PC-9 (cell line): ENCODE data around the gene OSBPL3. TPM values are rescaled to one million over a fixed set of nuclear protein-coding genes. Genes with fewer than 3 reads are reported as not detected.

Experiments
- BruUV-seq: library from RNA; stranded (reverse); fragments of 400-500 nt; replicated peaks from 2 replicates; lab custom pipeline; 2021; lab: Mats Ljungman, UMichigan
- CTCF ChIA-PET: fragments of 300-600 bp; sonication (Branson Sonifier 250); formaldehyde crosslinking; loops from one replicate; lab custom pipeline; 2022; ENCODE audit warnings: antibody characterized with exemption; lab: Charles Lee
- POLR2A ChIA-PET: fragments of 300-600 bp; sonication (Branson Sonifier 250); formaldehyde crosslinking; loops from one replicate; lab custom pipeline; 2022; ENCODE audit warnings: antibody characterized with exemption; ENCODE audit not compliant: unreplicated experiment; lab: Charles Lee
- DNase-seq, 2 experiments: peaks; one replicate each; pipeline versions ENCODE4 v3.0.0 to v3.0.0-alpha.2; 2015 to 2022; ENCODE audit warnings: mixed read lengths in 1 of 2
- H2AFZ ChIP-seq: fragments of 200-600 bp; sonication (generic); 2 replicates; pipeline ENCODE4 v1.8.1; 2017; ENCODE audit warnings: antibody characterized with exemption
- H3F3A ChIP-seq: fragments of 200-600 bp; sonication (generic); 2 replicates; pipeline ENCODE4 v1.8.1; 2017; ENCODE audit warnings: antibody characterized with exemption, mild to moderate bottlenecking, low read depth; ENCODE audit not compliant: insufficient read depth
- H3K27ac ChIP-seq: fragments of 200-600 bp; sonication (generic); 2 replicates; pipeline ENCODE4 v1.6.1; 2016; ENCODE audit warnings: mixed run types
- H3K27me3 ChIP-seq: fragments of 200-600 bp; sonication (generic); 2 replicates; pipeline ENCODE4 v1.6.1; 2016; ENCODE audit warnings: low read depth, mixed run types; ENCODE audit not compliant: insufficient read depth
- H3K36me3 ChIP-seq: fragments of 200-600 bp; sonication (generic); 2 replicates; pipeline ENCODE4 v1.6.1; 2016; ENCODE audit warnings: low read depth, mixed run types
- H3K4me1 ChIP-seq: fragments of 200-600 bp; sonication (generic); replicated peaks from 2 replicates; pipeline ENCODE4 v1.6.1; 2016; ENCODE audit warnings: mixed run types; ENCODE audit not compliant: insufficient read depth
- H3K4me2 ChIP-seq: fragments of 200-600 bp; sonication (generic); 2 replicates; pipeline ENCODE4 v1.6.1; 2017; ENCODE audit warnings: mixed run types
- H3K4me3 ChIP-seq: fragments of 200-600 bp; sonication (generic); 2 replicates; pipeline ENCODE4 v1.6.1; 2016; ENCODE audit warnings: mixed run types
- H3K79me2 ChIP-seq: fragments of 200-600 bp; sonication (generic); 2 replicates; pipeline ENCODE4 v1.6.1; 2017; ENCODE audit warnings: low read depth, mixed run types
- H3K9me2 ChIP-seq: fragments of 200-600 bp; sonication (generic); 2 replicates; pipeline ENCODE4 v1.8.1; 2017; ENCODE audit warnings: mild to moderate bottlenecking; ENCODE audit not compliant: insufficient read depth
- H3K9me3 ChIP-seq: fragments of 200-600 bp; sonication (generic); 2 replicates; pipeline ENCODE4 v1.8.1; 2016; ENCODE audit warnings: low read depth; ENCODE audit not compliant: insufficient read depth
- H4K20me1 ChIP-seq: fragments of 200-600 bp; sonication (generic); 2 replicates; pipeline ENCODE4 v1.8.1; 2017; ENCODE audit not compliant: insufficient read depth
- CTCF ChIP-seq: fragments of 200-600 bp; sonication (generic); conservative IDR thresholded peaks from 2 replicates; pipeline ENCODE4 v1.6.1; 2017; ENCODE audit warnings: mixed run types, antibody characterized with exemption, mild to moderate bottlenecking, moderate library complexity
- EZH2 ChIP-seq: fragments of 200-600 bp; sonication (generic); IDR thresholded peaks from 2 replicates; pipeline ENCODE4 v1.8.0; 2017; ENCODE audit warnings: antibody characterized with exemption, low read depth
- intact Hi-C: fragments of 100-400 bp; cut with micrococcal nuclease; formaldehyde crosslinking; loops from one replicate; pipeline ENCODE4 v1.10.0; 2022; ENCODE audit not compliant: unreplicated experiment
- total RNA-seq: library from RNA; stranded (reverse); gene quantifications from 2 replicates; pipeline ENCODE4 v1.2.3, GENCODE V29; 2021

Gene OSBPL3
- total RNA-seq, 1 experiment from 2014 or later: 87.6 TPM

GRCh38 chr7:24835643-24836042 lies 144.3 kb downstream of the OSBPL3 start:
- BruUV-seq: no TSS peak
- ChIA-PET CTCF (no interaction called here), POLR2A (no interaction called here)
- peaks cover 4% of the 10 kb centered on the region for H3K36me3 ChIP-seq
- H4K20me1 ChIP-seq: no peaks in the 10 kb centered on the region
- no peaks in the 10 kb centered on the region for H3K79me2 ChIP-seq
- no peaks in the 10 kb centered on the region for H3K9me2 ChIP-seq
- intact Hi-C loops: no loop called here
- no peaks in the 10 kb centered on the region for H3K27me3 ChIP-seq
- H3F3A ChIP-seq: peaks cover 7% of the 10 kb centered on the region; the same call in 1 of the 2 replicates
- TF ChIP-seq CTCF (no peak), EZH2 (no peak)
- H3K4me2 ChIP-seq: no peak overlapping the region
- H2AFZ ChIP-seq: no peak overlapping the region
- DNase-seq: no peak
- H3K9me3 ChIP-seq: no peaks in the 10 kb centered on the region
- H3K4me3 ChIP-seq: no peak overlapping the region
- H3K4me1 ChIP-seq: no peaks in the 10 kb centered on the region
- no peak overlapping the region for H3K27ac ChIP-seq

GRCh38 chr7:24834128-24834798 lies 145.7 kb downstream of the OSBPL3 start:
- no peaks in the 10 kb centered on the region for H3K36me3 ChIP-seq
- no peaks in the 10 kb centered on the region for H3K79me2 ChIP-seq
- no peaks in the 10 kb centered on the region for H3K4me1 ChIP-seq
- no peaks in the 10 kb centered on the region for H3K27me3 ChIP-seq
- no peak overlapping the region for H3K27ac ChIP-seq
- no peaks in the 10 kb centered on the region for H3K9me3 ChIP-seq
- no peak overlapping the region for H3K4me2 ChIP-seq
- intact Hi-C loops: no loop called here
- ChIA-PET CTCF (no interaction called here), POLR2A (interaction anchor here (0.6 kb wide), 1 partner anchor 1365 kb away, joined by 10 read pairs; no protein-coding TSS in a partner anchor)
- H2AFZ ChIP-seq: no peak overlapping the region
- H3F3A ChIP-seq: peaks cover 7% of the 10 kb centered on the region; the same call in 1 of the 2 replicates
- TF ChIP-seq CTCF: no peak
- TF ChIP-seq EZH2: no peak
- H3K9me2 ChIP-seq: no peaks in the 10 kb centered on the region
- H4K20me1 ChIP-seq: no peaks in the 10 kb centered on the region
- no peak overlapping the region for H3K4me3 ChIP-seq
- DNase-seq: no peak
- BruUV-seq: no TSS peak

DNA sequence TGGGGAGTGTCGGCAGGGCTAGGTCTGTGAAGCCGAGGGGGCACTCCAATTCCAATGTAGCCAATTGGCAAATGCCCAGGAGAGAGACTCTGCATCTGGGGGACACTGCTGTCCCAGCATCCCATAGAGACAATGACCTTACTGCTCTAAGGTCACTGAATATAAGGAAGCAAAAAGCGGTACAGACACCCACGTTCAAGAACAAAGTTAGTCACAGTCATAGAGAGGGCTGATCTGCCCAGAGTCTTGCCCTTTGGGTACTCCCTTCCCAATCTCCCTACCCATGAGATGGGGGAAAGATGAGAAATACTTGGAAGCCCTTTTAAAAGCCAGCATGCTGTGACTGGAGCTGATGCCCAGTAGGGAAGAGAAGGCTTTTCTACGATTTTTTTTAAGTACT lies 146.4 kb downstream of the OSBPL3 start:
- Histone ChIP-seq H3K9me2 (no peaks in the 10 kb centered on the region), H3F3A (peaks cover 7% of the 10 kb centered on the region; the same call in 1 of the 2 replicates), H3K4me1 (no peaks in the 10 kb centered on the region), H3K4me3 (no peak overlapping the region), H2AFZ (no peak overlapping the region), H3K79me2 (no peaks in the 10 kb centered on the region), H3K27ac (no peak overlapping the region), H3K36me3 (no peaks in the 10 kb centered on the region), H3K9me3 (no peaks in the 10 kb centered on the region), H3K27me3 (no peaks in the 10 kb centered on the region), H4K20me1 (no peaks in the 10 kb centered on the region), H3K4me2 (no peak overlapping the region)
- no peak for TF ChIP-seq CTCF
- TF ChIP-seq EZH2: no peak
- no TSS peak for BruUV-seq
- intact Hi-C loops: no loop called here
- CTCF ChIA-PET: no interaction called here
- DNase-seq: no peak
- POLR2A ChIA-PET: interaction anchor here (0.6 kb wide), 1 partner anchor 1364 kb away, joined by 10 read pairs; no protein-coding TSS in a partner anchor
